Measurements from ENCODE around the gene DNAH10.

Gene DNAH10

GRCh38 chr12:123828120-123828519 lies 66.0 kb downstream of the DNAH10 start:
- TF ChIP-seq TAF1 (IDR thresholded peaks at IDR 0.05; ENCODE audit: low read depth) (no peak), REST (IDR thresholded peaks at IDR 0.05; ENCODE audit: low read depth) (no peak), EP300 (IDR thresholded peaks at IDR 0.05; ENCODE audit: borderline replicate concordance) (no peak), RAD21 (IDR thresholded peaks at IDR 0.05; ENCODE audit: low read depth) (no peak), NFIC (IDR thresholded peaks at IDR 0.05) (no peak), CREB1 (IDR thresholded peaks at IDR 0.05; ENCODE audit: low read depth) (no peak), TCF12 (IDR thresholded peaks at IDR 0.05; ENCODE audit: low read depth) (no peak), FOXM1 (IDR thresholded peaks at IDR 0.05; ENCODE audit: borderline replicate concordance, low read depth) (no peak), USF1 (IDR thresholded peaks at IDR 0.05) (no peak), MAX (IDR thresholded peaks at IDR 0.05) (no peak), TEAD4 (IDR thresholded peaks at IDR 0.05) (no peak), EGR1 (IDR thresholded peaks at IDR 0.05) (no peak), ZBTB7A (IDR thresholded peaks at IDR 0.05; ENCODE audit: low read depth) (no peak)

GRCh38 chr12:123828854-123829547 lies 66.9 kb downstream of the DNAH10 start:
- TF ChIP-seq USF1 (IDR thresholded peaks at IDR 0.05): no peak
- no peak for TF ChIP-seq CEBPB (IDR thresholded peaks at IDR 0.05)
- TF ChIP-seq YY1 (IDR thresholded peaks at IDR 0.05; ENCODE audit: low read depth): no peak
- TF ChIP-seq TAF1 (IDR thresholded peaks at IDR 0.05; ENCODE audit: low read depth): no peak
- TF ChIP-seq TEAD4 (IDR thresholded peaks at IDR 0.05): no peak
- TF ChIP-seq FOXM1 (IDR thresholded peaks at IDR 0.05; ENCODE audit: borderline replicate concordance, low read depth): no peak
- no peak for TF ChIP-seq REST (IDR thresholded peaks at IDR 0.05; ENCODE audit: low read depth)
- TF ChIP-seq RAD21 (IDR thresholded peaks at IDR 0.05; ENCODE audit: low read depth): no peak
- no peak for TF ChIP-seq TCF12 (IDR thresholded peaks at IDR 0.05; ENCODE audit: low read depth)
- TF ChIP-seq CREB1 (IDR thresholded peaks at IDR 0.05; ENCODE audit: low read depth): no peak
- TF ChIP-seq EP300 (IDR thresholded peaks at IDR 0.05; ENCODE audit: borderline replicate concordance): no peak
- TF ChIP-seq EGR1 (IDR thresholded peaks at IDR 0.05): no peak
- TF ChIP-seq ZBTB7A (IDR thresholded peaks at IDR 0.05; ENCODE audit: low read depth): no peak
- TF ChIP-seq MAX (IDR thresholded peaks at IDR 0.05): no peak
- TF ChIP-seq NFIC (IDR thresholded peaks at IDR 0.05): no peak

GRCh38 chr12:123829561-123829960 lies 67.5 kb downstream of the DNAH10 start:
- no peak for TF ChIP-seq CEBPB (IDR thresholded peaks at IDR 0.05)
- TF ChIP-seq YY1 (IDR thresholded peaks at IDR 0.05; ENCODE audit: low read depth): no peak
- no peak for TF ChIP-seq TEAD4 (IDR thresholded peaks at IDR 0.05)
- no peak for TF ChIP-seq EGR1 (IDR thresholded peaks at IDR 0.05)
- no peak for TF ChIP-seq MAX (IDR thresholded peaks at IDR 0.05)
- TF ChIP-seq TCF12 (IDR thresholded peaks at IDR 0.05; ENCODE audit: low read depth): no peak
- TF ChIP-seq USF1 (IDR thresholded peaks at IDR 0.05): no peak
- no peak for TF ChIP-seq EP300 (IDR thresholded peaks at IDR 0.05; ENCODE audit: borderline replicate concordance)
- TF ChIP-seq NFIC (IDR thresholded peaks at IDR 0.05): no peak
- no peak for TF ChIP-seq CREB1 (IDR thresholded peaks at IDR 0.05; ENCODE audit: low read depth)
- no peak for TF ChIP-seq FOXM1 (IDR thresholded peaks at IDR 0.05; ENCODE audit: borderline replicate concordance, low read depth)
- TF ChIP-seq TAF1 (IDR thresholded peaks at IDR 0.05; ENCODE audit: low read depth): no peak
- TF ChIP-seq ZBTB7A (IDR thresholded peaks at IDR 0.05; ENCODE audit: low read depth): no peak
- TF ChIP-seq RAD21 (IDR thresholded peaks at IDR 0.05; ENCODE audit: low read depth): no peak

GRCh38 chr12:123830675-123831074 lies 68.6 kb downstream of the DNAH10 start:
- TF ChIP-seq CEBPB (IDR thresholded peaks at IDR 0.05) (no peak), EP300 (IDR thresholded peaks at IDR 0.05; ENCODE audit: borderline replicate concordance) (no peak), FOXM1 (IDR thresholded peaks at IDR 0.05; ENCODE audit: borderline replicate concordance, low read depth) (no peak), EGR1 (IDR thresholded peaks at IDR 0.05) (no peak), CREB1 (IDR thresholded peaks at IDR 0.05; ENCODE audit: low read depth) (no peak), RAD21 (IDR thresholded peaks at IDR 0.05; ENCODE audit: low read depth) (no peak), YY1 (IDR thresholded peaks at IDR 0.05; ENCODE audit: low read depth) (no peak)

GRCh38 chr12:123832052-123832451 lies 70.0 kb downstream of the DNAH10 start:
- TF ChIP-seq MAX (IDR thresholded peaks at IDR 0.05) (no peak), NFIC (IDR thresholded peaks at IDR 0.05) (no peak), USF1 (IDR thresholded peaks at IDR 0.05) (no peak), EGR1 (IDR thresholded peaks at IDR 0.05) (no peak), CREB1 (IDR thresholded peaks at IDR 0.05; ENCODE audit: low read depth) (no peak), TEAD4 (IDR thresholded peaks at IDR 0.05) (no peak), CEBPB (IDR thresholded peaks at IDR 0.05) (no peak), TCF12 (IDR thresholded peaks at IDR 0.05; ENCODE audit: low read depth) (no peak), RAD21 (IDR thresholded peaks at IDR 0.05; ENCODE audit: low read depth) (no peak), EP300 (IDR thresholded peaks at IDR 0.05; ENCODE audit: borderline replicate concordance) (no peak), FOXM1 (IDR thresholded peaks at IDR 0.05; ENCODE audit: borderline replicate concordance, low read depth) (no peak), REST (IDR thresholded peaks at IDR 0.05; ENCODE audit: low read depth) (no peak), YY1 (IDR thresholded peaks at IDR 0.05; ENCODE audit: low read depth) (no peak), ZBTB7A (IDR thresholded peaks at IDR 0.05; ENCODE audit: low read depth) (no peak), TAF1 (IDR thresholded peaks at IDR 0.05; ENCODE audit: low read depth) (no peak)

Measured in Ishikawa (cell line).